H1 (cell line): ENCODE data around the gene NDUFB5. TPM values are rescaled to one million over a fixed set of nuclear protein-coding genes. Genes with fewer than 3 reads are reported as not detected.

ENCODE experiments used
- CHD1 ChIP-seq: IDR thresholded peaks from 2 replicates; pipeline ENCODE4 v1.6.1; 2012; ENCODE audit warnings: low read depth, low read length, improper control_type of control experiment
- GABPA ChIP-seq: IDR thresholded peaks from 2 replicates; pipeline ENCODE4 v1.6.1; 2011; ENCODE audit warnings: mild to moderate bottlenecking, low read length, moderate library complexity, borderline replicate concordance; ENCODE audit not compliant: insufficient read depth
- JUND ChIP-seq: IDR thresholded peaks from 2 replicates; pipeline ENCODE4 v1.6.1; 2011; ENCODE audit warnings: mild to moderate bottlenecking, improper control_type of control experiment, low read length
- RAD21 ChIP-seq, 2 experiments: IDR thresholded peaks in 1 of 2; conservative IDR thresholded peaks in 1 of 2; 2 replicates each; pipeline ENCODE4 v1.6.1; 2011; ENCODE audit warnings: low read depth in 2 of 2, low read length in 2 of 2, improper control_type of control experiment in 1 of 2, inconsistent platforms in 1 of 2, mild to moderate bottlenecking in 1 of 2, moderate library complexity in 1 of 2
- SP1 ChIP-seq: IDR thresholded peaks from 2 replicates; pipeline ENCODE4 v1.6.1; 2011; ENCODE audit warnings: low read depth, low read length
- TCF12 ChIP-seq: IDR thresholded peaks from 2 replicates; pipeline ENCODE4 v1.6.1; 2011; ENCODE audit warnings: low read depth, mild to moderate bottlenecking, low read length
- polyA plus RNA-seq, 7 experiments: library from polyadenylated mRNA; depleted of rRNA in 3 of 7; stranded (reverse) in 5 of 7; unstranded in 2 of 7; fragments of >200 nt in 5 of 7; fragments of 200-250 nt in 2 of 7; gene quantifications; 1 replicate in 5 of 7; 2 replicates in 1 of 7; 4 replicates in 1 of 7; pipeline versions ENCODE4 v1.2.1 to v1.2.3, GENCODE V29; 2011 to 2013; ENCODE audit warnings: missing spikeins in 2 of 7, mixed read lengths in 2 of 7
- total RNA-seq: library from RNA; stranded (reverse); fragmentation: NEBNext Ultra II Directional; extraction: Animal tissue kit (Norgen Biotek cat#: 25700); gene quantifications from 2 replicates; pipeline ENCODE4 v1.2.1, GENCODE V29; 2021

Gene NDUFB5
- total and polyA plus RNA-seq, 2 of the 8 experiments (the other 6 are each of a cell fraction or from before 2014, with no cell fraction given), result 46.1 to 85.8 TPM

DNA sequence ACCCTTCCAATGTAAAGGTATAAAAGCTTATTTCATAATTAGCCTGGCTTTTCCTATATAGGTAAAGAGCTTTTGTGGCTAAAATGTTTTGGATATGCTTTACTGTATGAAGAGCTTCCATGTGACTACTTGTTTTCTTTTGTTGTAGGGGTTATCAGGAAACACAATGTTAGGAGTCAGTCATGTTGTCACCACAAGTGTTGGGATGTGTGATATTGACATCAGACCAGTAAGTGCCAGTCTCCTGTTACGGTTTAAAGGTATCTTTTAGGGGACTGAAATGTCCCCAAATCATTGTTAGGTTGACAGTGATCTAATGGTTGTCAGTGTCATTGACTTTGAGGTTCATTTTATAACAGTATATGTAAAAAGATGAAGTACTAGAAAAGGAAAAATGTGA is 23.6 kb upstream of the NDUFB5 start (continued):
- no peak for TF ChIP-seq RAD21 (IDR thresholded peaks at IDR 0.05 in 1 of 2, conservative IDR thresholded peaks at IDR 0.05 in 1 of 2; ENCODE audit: low read depth in 2 of 2, low read length in 2 of 2)
- no peak for TF ChIP-seq TCF12
- TF ChIP-seq JUND, result no peak
- TF ChIP-seq SP1, result no peak
- no peak for TF ChIP-seq GABPA
- TF ChIP-seq CHD1, result no peak
- TF ChIP-seq, all 59 proteins: peak for 0
